ENCODE results near the gene HIRIP3.
"Not testable (repeated sequence)": the region's sequence is repeated elsewhere in the genome, so short reads cannot be mapped to it uniquely, and the experiment has no call there.

The HIRIP3 gene

GRCh38 chr16:29959821-29960220, 35.6 kb downstream of the HIRIP3 start:
- DNase-seq (ENCODE audit: low read depth), result not testable (repeated sequence)

- DNase-seq (ENCODE audit: low read depth), result no peak
Measured at GRCh38 chr16:29959293-29959692, 36.1 kb downstream of the HIRIP3 start.

GRCh38 chr16:29958756-29959155, 36.7 kb downstream of the HIRIP3 start:
- no peak for DNase-seq (ENCODE audit: low read depth)

- no peak for DNase-seq (ENCODE audit: low read depth)
Measured at GRCh38 chr16:29951625-29952365, 43.6 kb downstream of the HIRIP3 start.

- DNase-seq (ENCODE audit: low read depth), result no peak
Measured at GRCh38 chr16:29950806-29951461, 44.5 kb downstream of the HIRIP3 start.

GRCh38 chr16:29947897-29948296, 47.5 kb downstream of the HIRIP3 start:
- DNase-seq (ENCODE audit: low read depth), result no peak

- no peak for DNase-seq (ENCODE audit: low read depth)
Measured at GRCh38 chr16:29943846-29944799, 51.3 kb downstream of the HIRIP3 start.

All from stimulated activated CD8-positive, alpha-beta memory T cell treated with anti-CD3 and anti-CD28 coated beads, Interleukin-15, amount 100 ng/mL, for 1 hour (primary cell).